ENCODE results near the gene SPAG16.

- TF ChIP-seq SP4 (CRISPR knock-in tag; IDR thresholded peaks at IDR 0.05) = no peak
- TF ChIP-seq CTCF (CRISPR knock-in tag; IDR thresholded peaks at IDR 0.05) = no peak
- no peak for TF ChIP-seq ZSCAN25 (CRISPR knock-in tag; IDR thresholded peaks at IDR 0.05)
- no peak for TF ChIP-seq ZBTB39 (CRISPR knock-in tag; IDR thresholded peaks at IDR 0.05)
- no peak for TF ChIP-seq HNRNPLL (IDR thresholded peaks at IDR 0.05; ENCODE audit: low read depth, low read length, poor library complexity, severe bottlenecking)
- no peak for TF ChIP-seq ZNF18 (CRISPR knock-in tag; IDR thresholded peaks at IDR 0.05; ENCODE audit: insufficient replicate concordance)
- TF ChIP-seq EHMT2 (IDR thresholded peaks at IDR 0.05; ENCODE audit: borderline replicate concordance, low read depth, low read length) = no peak
- no peak for TF ChIP-seq NCOA5 (CRISPR knock-in tag; IDR thresholded peaks at IDR 0.05)
- TF ChIP-seq ATF7-NPFF (CRISPR knock-in tag; IDR thresholded peaks at IDR 0.05; ENCODE audit: low read depth) = no peak
- no peak for TF ChIP-seq RAD21 (CRISPR knock-in tag; IDR thresholded peaks at IDR 0.05)
- TF ChIP-seq FOXM1 (CRISPR knock-in tag; IDR thresholded peaks at IDR 0.05) = no peak
Observed at GRCh38 chr2:214180686-214181085, 896.4 kb downstream of the SPAG16 start.
